Osteocyte (in vitro differentiated cells): ENCODE results near the gene HNRNPAB. TPM values are rescaled to one million over a fixed set of nuclear protein-coding genes. Genes with fewer than 3 reads are reported as not detected.

ENCODE experiments used
- DNase-seq: peaks from one replicate; pipeline ENCODE4 v3.0.0; 2021; ENCODE audit warnings: mixed read lengths; ENCODE audit not compliant: unreplicated experiment; ENCODE audit errors: extremely low spot score
- H3K27ac Mint-ChIP-seq: one replicate; pipeline ENCODE4 v1.8.0; 2021; ENCODE audit warnings: mild to moderate bottlenecking, mixed read lengths; ENCODE audit not compliant: unreplicated experiment
- H3K27me3 Mint-ChIP-seq: one replicate; pipeline ENCODE4 v1.8.0; 2021; ENCODE audit warnings: mixed read lengths; ENCODE audit not compliant: unreplicated experiment
- H3K36me3 Mint-ChIP-seq: one replicate; pipeline ENCODE4 v1.8.0; 2021; ENCODE audit warnings: mixed read lengths; ENCODE audit not compliant: unreplicated experiment
- H3K4me1 Mint-ChIP-seq: one replicate; pipeline ENCODE4 v1.8.0; 2021; ENCODE audit warnings: mixed read lengths; ENCODE audit not compliant: unreplicated experiment
- H3K4me3 Mint-ChIP-seq: one replicate; pipeline ENCODE4 v1.8.0; 2021; ENCODE audit warnings: mild to moderate bottlenecking, moderate library complexity, mixed read lengths; ENCODE audit not compliant: unreplicated experiment
- H3K9me3 Mint-ChIP-seq: one replicate; pipeline ENCODE4 v1.8.0; 2021; ENCODE audit warnings: mixed read lengths; ENCODE audit not compliant: unreplicated experiment
- CTCF ChIP-seq: fragments of 200-600 bp; sonication (generic); IDR thresholded peaks from 2 replicates; pipeline ENCODE4 v1.5.0; 2021; ENCODE audit warnings: antibody characterized with exemption, mild to moderate bottlenecking, moderate library complexity
- total RNA-seq: library from RNA; stranded (reverse); gene quantifications from 2 replicates; pipeline ENCODE4 v1.2.1, GENCODE V29; 2021

Gene HNRNPAB
- total RNA-seq, 1 donor from 2014 or later = 131 TPM

DNA sequence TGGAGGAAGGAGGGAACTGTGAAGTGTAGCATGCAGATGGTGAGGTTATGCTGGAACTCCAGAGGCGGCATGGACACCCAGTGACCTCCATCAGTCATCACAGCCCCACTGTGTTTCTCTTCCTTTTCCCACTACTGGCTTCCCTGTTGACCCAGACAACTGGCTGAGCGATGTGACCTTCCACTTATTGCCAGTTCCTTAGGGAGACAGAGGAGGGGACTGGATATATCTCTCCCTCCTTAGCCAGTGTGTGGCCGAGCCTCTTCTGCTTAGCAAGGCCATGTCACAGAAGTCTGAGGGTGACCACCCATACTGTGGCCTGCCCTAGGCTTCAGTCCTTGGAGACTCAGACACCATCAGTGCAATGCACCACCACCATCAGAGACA lies 31.2 kb downstream of the HNRNPAB start:
- TF ChIP-seq CTCF = no peak
- H3K36me3 Mint-ChIP-seq = peaks cover 2% of the 10 kb centered on the region
- no peaks in the 10 kb centered on the region for H3K9me3 Mint-ChIP-seq
- H3K27ac Mint-ChIP-seq = no peak overlapping the region
- no peaks in the 10 kb centered on the region for H3K27me3 Mint-ChIP-seq
- H3K4me3 Mint-ChIP-seq = no peak overlapping the region
- H3K4me1 Mint-ChIP-seq = peaks cover 24% of the 10 kb centered on the region
- no peak for DNase-seq

- H3K9me3 Mint-ChIP-seq = no peaks in the 10 kb centered on the region
- no peak overlapping the region for H3K27ac Mint-ChIP-seq
- H3K27me3 Mint-ChIP-seq = no peaks in the 10 kb centered on the region
- no peak for TF ChIP-seq CTCF
- DNase-seq = no peak
- H3K4me1 Mint-ChIP-seq = peaks cover 20% of the 10 kb centered on the region
- H3K36me3 Mint-ChIP-seq = peaks cover 2% of the 10 kb centered on the region
- no peak overlapping the region for H3K4me3 Mint-ChIP-seq
Observed at GRCh38 chr5:178236126-178236525, 31.8 kb downstream of the HNRNPAB start.

- Mint-ChIP-seq H3K36me3 (no peaks in the 10 kb centered on the region), H3K4me3 (no peak overlapping the region)
- no peak for TF ChIP-seq CTCF
Observed at GRCh38 chr5:178236679-178237078, 32.3 kb downstream of the HNRNPAB start.

GRCh38 chr5:178237431-178238312 lies 33.3 kb downstream of the HNRNPAB start:
- no peak for TF ChIP-seq CTCF
- H3K4me3 Mint-ChIP-seq = no peak overlapping the region
- no peaks in the 10 kb centered on the region for H3K9me3 Mint-ChIP-seq
- no peak for DNase-seq
- no peak overlapping the region for H3K27ac Mint-ChIP-seq
- H3K27me3 Mint-ChIP-seq = no peaks in the 10 kb centered on the region
- H3K36me3 Mint-ChIP-seq = no peaks in the 10 kb centered on the region
- peaks cover 11% of the 10 kb centered on the region for H3K4me1 Mint-ChIP-seq

More at GRCh38 chr5:178236679-178237078, 32.3 kb downstream of the HNRNPAB start:
- Mint-ChIP-seq H3K9me3 (no peaks in the 10 kb centered on the region), H3K27ac (peak overlapping the region; percentile 23), H3K27me3 (no peaks in the 10 kb centered on the region), H3K4me1 (peaks cover 14% of the 10 kb centered on the region)
- no peak for DNase-seq

- peaks cover 11% of the 10 kb centered on the region for H3K4me1 Mint-ChIP-seq
- H3K27me3 Mint-ChIP-seq = no peaks in the 10 kb centered on the region
- H3K4me3 Mint-ChIP-seq = no peak overlapping the region
- DNase-seq = no peak
- no peak overlapping the region for H3K27ac Mint-ChIP-seq
- H3K36me3 Mint-ChIP-seq = no peaks in the 10 kb centered on the region
- TF ChIP-seq CTCF = no peak
- no peaks in the 10 kb centered on the region for H3K9me3 Mint-ChIP-seq
Observed at GRCh38 chr5:178238313-178238635, 33.9 kb downstream of the HNRNPAB start.
